Measurements from ENCODE around the gene CBX5. TPM values are rescaled to one million over a fixed set of nuclear protein-coding genes. Genes with fewer than 3 reads are reported as not detected.
A peak's percentile ranks its signal among the peaks of the same experiment; 100 is the strongest.

The CBX5 gene
- total RNA-seq, 1 experiment from 2014 or later, result 130 TPM

DNA sequence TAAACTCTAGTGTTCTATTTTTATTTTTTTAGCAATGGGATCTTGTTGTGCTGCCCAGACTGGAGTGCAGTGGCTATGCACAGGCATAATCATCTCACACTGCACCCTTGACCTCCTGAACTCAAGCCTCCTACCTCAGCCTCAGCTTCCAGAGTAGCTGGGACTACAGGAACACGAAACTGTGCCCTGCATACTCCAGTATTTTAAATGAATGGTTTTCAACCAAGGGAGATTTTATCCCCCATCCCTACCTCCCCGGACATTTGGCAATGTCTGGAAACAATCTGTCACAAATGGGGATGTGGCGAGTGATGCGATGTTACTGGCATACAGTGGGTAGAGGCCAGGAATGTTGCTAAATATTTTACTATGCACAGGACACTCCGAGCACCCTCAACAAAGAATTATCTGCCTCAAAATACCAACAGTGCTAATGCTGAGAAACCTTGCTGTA, 2.1 kb downstream of the CBX5 start:
- H3K27me3 ChIP-seq (ENCODE audit: control insufficient read depth, insufficient read depth, low read length), result no peaks in the 10 kb centered on the region
- intact Hi-C loops (cut with micrococcal nuclease; ENCODE audit: unreplicated experiment), result no loop called here
- H3K4me1 ChIP-seq (ENCODE audit: control insufficient read depth, insufficient read depth, low read length), result peaks cover 21% of the 10 kb centered on the region
- CTCF ChIA-PET, result no interaction called here
- DNase-seq (ENCODE audit: low read depth, low spot score) (no peak), ATAC-seq (no peak)
- POLR2A ChIA-PET, result no interaction called here
- TF ChIP-seq CTCF (IDR thresholded peaks at IDR 0.05) (no peak), SIN3A (IDR thresholded peaks at IDR 0.05; ENCODE audit: borderline replicate concordance, insufficient read depth, low read depth, low read length) (no peak), POLR2AphosphoS5 (IDR thresholded peaks at IDR 0.05; ENCODE audit: low read depth, low read length) (no peak), REST (IDR thresholded peaks at IDR 0.05; ENCODE audit: insufficient read depth in 1 of 2, low read depth in 2 of 2, low read length in 1 of 2) (no peak), TCF7L2 (IDR thresholded peaks at IDR 0.05; ENCODE audit: low read depth, low read length) (no peak)
- H3K9me3 ChIP-seq (ENCODE audit: control insufficient read depth, insufficient read depth, low read depth, low read length), result no peaks in the 10 kb centered on the region
- peaks cover 36% of the 10 kb centered on the region for H3K36me3 ChIP-seq (ENCODE audit: control insufficient read depth, insufficient read depth, low read length)
- BruUV-seq (replicated peaks), result no TSS peak
- in situ Hi-C loops (cut with HindIII; ENCODE audit: low pct_unique_long_range_greater_than_20kb, low sequenced_read_pairs), result no loop called here
- H3K4me3 ChIP-seq (ENCODE audit: low read depth in 2 of 2, low read length in 2 of 2), result peak overlapping the region; percentile 93 to 99
- H3K27ac ChIP-seq (ENCODE audit: low read length), result peak overlapping the region; percentile 100

DNA sequence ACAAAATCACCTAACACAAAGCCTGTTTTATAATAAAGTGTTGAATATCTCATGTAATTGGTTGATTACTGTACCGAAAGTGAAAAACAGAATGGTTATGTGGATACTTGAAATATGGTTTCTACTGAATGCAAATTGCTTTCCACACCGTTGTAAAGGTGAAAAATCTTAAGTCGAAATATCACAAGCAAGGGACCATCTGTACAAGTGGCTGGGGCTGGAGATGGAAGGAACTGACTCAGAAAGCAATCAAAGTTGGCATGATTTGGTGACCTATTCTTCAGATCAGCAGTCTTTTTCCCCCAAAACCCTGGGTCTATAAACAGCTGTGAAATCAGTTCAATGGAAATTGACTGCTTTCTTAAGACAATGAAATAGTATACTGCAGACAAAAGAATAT, 3.6 kb downstream of the CBX5 start:
- H3K4me1 ChIP-seq (ENCODE audit: control insufficient read depth, insufficient read depth, low read length), result peaks cover 25% of the 10 kb centered on the region
- no peak overlapping the region for H3K4me3 ChIP-seq (ENCODE audit: low read depth in 2 of 2, low read length in 2 of 2)
- ATAC-seq (no peak), DNase-seq (ENCODE audit: low read depth, low spot score) (no peak)
- intact Hi-C loops (cut with micrococcal nuclease; ENCODE audit: unreplicated experiment), result no loop called here
- H3K9me3 ChIP-seq (ENCODE audit: control insufficient read depth, insufficient read depth, low read depth, low read length), result no peaks in the 10 kb centered on the region
- peaks cover 29% of the 10 kb centered on the region for H3K36me3 ChIP-seq (ENCODE audit: control insufficient read depth, insufficient read depth, low read length)
- H3K27me3 ChIP-seq (ENCODE audit: control insufficient read depth, insufficient read depth, low read length), result no peaks in the 10 kb centered on the region
- TSS peak; percentile 1 for BruUV-seq (replicated peaks)
- in situ Hi-C loops (cut with HindIII; ENCODE audit: low pct_unique_long_range_greater_than_20kb, low sequenced_read_pairs), result no loop called here
- TF ChIP-seq REST (IDR thresholded peaks at IDR 0.05; ENCODE audit: insufficient read depth in 1 of 2, low read depth in 2 of 2, low read length in 1 of 2) (no peak), TCF7L2 (IDR thresholded peaks at IDR 0.05; ENCODE audit: low read depth, low read length) (no peak), SIN3A (IDR thresholded peaks at IDR 0.05; ENCODE audit: borderline replicate concordance, insufficient read depth, low read depth, low read length) (no peak), POLR2AphosphoS5 (IDR thresholded peaks at IDR 0.05; ENCODE audit: low read depth, low read length) (no peak), CTCF (IDR thresholded peaks at IDR 0.05) (no peak)
- peak overlapping the region; percentile 44; the same call in 1 of the 2 replicates for H3K27ac ChIP-seq (ENCODE audit: low read length)
- ChIA-PET POLR2A (interaction anchor here (1.1 kb wide), 1 partner anchor 17 kb away, joined by 10 read pairs; no protein-coding TSS in a partner anchor), CTCF (no interaction called here)
